PC-3 (cell line): ENCODE measurements around the gene AP4S1. TPM values are rescaled to one million over a fixed set of nuclear protein-coding genes. Genes with fewer than 3 reads are reported as not detected.

Source experiments
- ATAC-seq: fragments of 200-7000 bp; cut with Tn5 transposase; 2 replicates; pipeline ENCODE4 v1.9.1; 2020; ENCODE audit warnings: mild to moderate bottlenecking, moderate library complexity
- BruUV-seq: library from RNA; stranded (reverse); fragments of 400-500 nt; replicated peaks from 2 replicates; lab custom pipeline; 2021; lab: Mats Ljungman, UMichigan
- CTCF ChIA-PET: fragments of 300-600 bp; sonication (Branson Sonifier 250); formaldehyde crosslinking; loops from one replicate; lab custom pipeline; 2022; ENCODE audit warnings: antibody characterized with exemption; lab: Charles Lee
- POLR2A ChIA-PET: fragments of 300-600 bp; sonication (Branson Sonifier 250); formaldehyde crosslinking; loops from one replicate; lab custom pipeline; 2022; ENCODE audit warnings: antibody characterized with exemption; ENCODE audit not compliant: unreplicated experiment; lab: Charles Lee
- DNase-seq: peaks from one replicate; pipeline ENCODE4 v3.0.0-alpha.2; 2015
- H2AFZ ChIP-seq: fragments of 300-600 bp; sonication (generic); 2 replicates; pipeline ENCODE4 v1.6.0; 2016; ENCODE audit warnings: antibody characterized with exemption, low read length
- H3F3A ChIP-seq: fragments of 300-600 bp; sonication (generic); one replicate; pipeline ENCODE4 v1.6.0; 2017; ENCODE audit warnings: antibody characterized with exemption, low read length, control low read depth, mild to moderate bottlenecking; ENCODE audit not compliant: unreplicated experiment
- H3K27ac ChIP-seq: fragments of 300-600 bp; sonication (generic); 2 replicates; pipeline ENCODE4 v1.5.1; 2016; ENCODE audit warnings: mild to moderate bottlenecking, low read length
- H3K27me3 ChIP-seq: fragments of 300-600 bp; sonication (generic); 2 replicates; pipeline ENCODE4 v1.6.1; 2016; ENCODE audit warnings: low read length, mixed read lengths
- H3K36me3 ChIP-seq: fragments of 300-600 bp; sonication (generic); 2 replicates; pipeline ENCODE4 v1.6.1; 2016; ENCODE audit warnings: low read depth, mixed run types, low read length, mixed read lengths
- H3K4me1 ChIP-seq: fragments of 300-600 bp; sonication (generic); 2 replicates; pipeline ENCODE4 v1.5.1; 2016; ENCODE audit warnings: low read length; ENCODE audit not compliant: insufficient read depth
- H3K4me2 ChIP-seq: fragments of 300-600 bp; sonication (generic); 2 replicates; pipeline ENCODE4 v1.6.0; 2016; ENCODE audit warnings: low read length
- H3K4me3 ChIP-seq: fragments of 300-600 bp; sonication (generic); 2 replicates; pipeline ENCODE4 v1.5.1; 2016; ENCODE audit warnings: mild to moderate bottlenecking, low read length, mixed read lengths
- H3K79me2 ChIP-seq: fragments of 300-600 bp; sonication (generic); 2 replicates; pipeline ENCODE4 v1.6.1; 2017; ENCODE audit warnings: low read length, mixed read lengths
- H3K9ac ChIP-seq: fragments of 300-600 bp; sonication (generic); 2 replicates; pipeline ENCODE4 v1.6.0; 2016; ENCODE audit warnings: mild to moderate bottlenecking, low read length
- H3K9me2 ChIP-seq: fragments of 300-600 bp; sonication (generic); replicated peaks from 2 replicates; pipeline ENCODE4 v1.6.1; 2016; ENCODE audit warnings: mixed run types, low read length, mixed read lengths
- H3K9me3 ChIP-seq: fragments of 300-600 bp; sonication (generic); 2 replicates; pipeline ENCODE4 v1.6.1; 2016; ENCODE audit warnings: low read length, mixed read lengths
- H4K20me1 ChIP-seq: fragments of 300-600 bp; sonication (generic); 2 replicates; pipeline ENCODE4 v1.6.1; 2016; ENCODE audit warnings: low read length, mixed read lengths
- EZH2 ChIP-seq: fragments of 300-600 bp; sonication (generic); IDR thresholded peaks from one replicate; pipeline ENCODE4 v1.6.1; 2017; ENCODE audit warnings: antibody characterized with exemption, mild to moderate bottlenecking, low read length; ENCODE audit not compliant: unreplicated experiment
- EZH2phosphoT487 ChIP-seq: fragments of 300-600 bp; sonication (generic); IDR thresholded peaks from 2 replicates; pipeline ENCODE4 v1.6.1; 2018; ENCODE audit warnings: mild to moderate bottlenecking, antibody characterized with exemption, low read length, borderline replicate concordance
- intact Hi-C: fragments of 100-400 bp; cut with micrococcal nuclease; formaldehyde crosslinking; loops from 2 replicates; pipeline ENCODE4 v1.9.0; 2023
- total RNA-seq: library from RNA; depleted of rRNA; stranded (reverse); fragments of >200 nt; gene quantifications from 2 replicates; pipeline ENCODE4 v1.2.3, GENCODE V29; 2014
- TF ChIP-seq, protein P1 (sequence below): fragments of 300-600 bp; sonication (generic); conservative IDR thresholded peaks from 2 replicates; pipeline ENCODE4 v1.5.1; 2017; ENCODE audit warnings: antibody characterized with exemption, low read depth, mild to moderate bottlenecking, low read length

Gene AP4S1
- total RNA-seq, 1 experiment from 2014 or later = 3.2 TPM

- Histone ChIP-seq H3K27me3 (no peaks in the 10 kb centered on the region), H3K4me2 (no peak overlapping the region), H3K9me3 (no peaks in the 10 kb centered on the region), H3K9ac (no peak overlapping the region), H3K9me2 (no peaks in the 10 kb centered on the region), H3K79me2 (no peaks in the 10 kb centered on the region), H3K27ac (no peak overlapping the region), H3K36me3 (no peaks in the 10 kb centered on the region), H4K20me1 (no peaks in the 10 kb centered on the region), H3K4me3 (no peak overlapping the region), H2AFZ (no peak overlapping the region), H3F3A (no peaks in the 10 kb centered on the region), H3K4me1 (no peaks in the 10 kb centered on the region; the same call in 1 of the 2 replicates)
- no peak for DNase-seq
- ChIA-PET POLR2A (interaction anchor here (0.6 kb wide), 1 partner anchor 81 kb away, joined by 5 read pairs; no protein-coding TSS in a partner anchor), CTCF (no interaction called here)
- no peak for ATAC-seq
- TF ChIP-seq EZH2phosphoT487 = no peak
- TF ChIP-seq, protein P1, sequence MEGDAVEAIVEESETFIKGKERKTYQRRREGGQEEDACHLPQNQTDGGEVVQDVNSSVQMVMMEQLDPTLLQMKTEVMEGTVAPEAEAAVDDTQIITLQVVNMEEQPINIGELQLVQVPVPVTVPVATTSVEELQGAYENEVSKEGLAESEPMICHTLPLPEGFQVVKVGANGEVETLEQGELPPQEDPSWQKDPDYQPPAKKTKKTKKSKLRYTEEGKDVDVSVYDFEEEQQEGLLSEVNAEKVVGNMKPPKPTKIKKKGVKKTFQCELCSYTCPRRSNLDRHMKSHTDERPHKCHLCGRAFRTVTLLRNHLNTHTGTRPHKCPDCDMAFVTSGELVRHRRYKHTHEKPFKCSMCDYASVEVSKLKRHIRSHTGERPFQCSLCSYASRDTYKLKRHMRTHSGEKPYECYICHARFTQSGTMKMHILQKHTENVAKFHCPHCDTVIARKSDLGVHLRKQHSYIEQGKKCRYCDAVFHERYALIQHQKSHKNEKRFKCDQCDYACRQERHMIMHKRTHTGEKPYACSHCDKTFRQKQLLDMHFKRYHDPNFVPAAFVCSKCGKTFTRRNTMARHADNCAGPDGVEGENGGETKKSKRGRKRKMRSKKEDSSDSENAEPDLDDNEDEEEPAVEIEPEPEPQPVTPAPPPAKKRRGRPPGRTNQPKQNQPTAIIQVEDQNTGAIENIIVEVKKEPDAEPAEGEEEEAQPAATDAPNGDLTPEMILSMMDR = no peak
- TF ChIP-seq EZH2 = no peak
- no TSS peak for BruUV-seq
- intact Hi-C loops = no loop called here
Observed at GRCh38 chr14:31068235-31068634, 42.8 kb downstream of the AP4S1 start.

GRCh38 chr14:31069343-31069742, 43.9 kb downstream of the AP4S1 start:
- H3K27me3 ChIP-seq = no peaks in the 10 kb centered on the region
- H3K9ac ChIP-seq = no peak overlapping the region
- ChIA-PET CTCF (no interaction called here), POLR2A (no interaction called here)
- TF ChIP-seq, protein P1 = no peak
- H3K27ac ChIP-seq = no peak overlapping the region
- no peak for DNase-seq
- H4K20me1 ChIP-seq = no peaks in the 10 kb centered on the region
- H2AFZ ChIP-seq = no peak overlapping the region
- H3K4me2 ChIP-seq = no peak overlapping the region
- H3K9me3 ChIP-seq = no peaks in the 10 kb centered on the region
- no peaks in the 10 kb centered on the region for H3F3A ChIP-seq
- ATAC-seq = no peak
- H3K79me2 ChIP-seq = no peaks in the 10 kb centered on the region
- intact Hi-C loops = no loop called here
- no TSS peak for BruUV-seq
- H3K4me1 ChIP-seq = no peaks in the 10 kb centered on the region; the same call in 1 of the 2 replicates
- no peak overlapping the region for H3K4me3 ChIP-seq
- no peaks in the 10 kb centered on the region for H3K36me3 ChIP-seq
- H3K9me2 ChIP-seq = no peaks in the 10 kb centered on the region

DNA sequence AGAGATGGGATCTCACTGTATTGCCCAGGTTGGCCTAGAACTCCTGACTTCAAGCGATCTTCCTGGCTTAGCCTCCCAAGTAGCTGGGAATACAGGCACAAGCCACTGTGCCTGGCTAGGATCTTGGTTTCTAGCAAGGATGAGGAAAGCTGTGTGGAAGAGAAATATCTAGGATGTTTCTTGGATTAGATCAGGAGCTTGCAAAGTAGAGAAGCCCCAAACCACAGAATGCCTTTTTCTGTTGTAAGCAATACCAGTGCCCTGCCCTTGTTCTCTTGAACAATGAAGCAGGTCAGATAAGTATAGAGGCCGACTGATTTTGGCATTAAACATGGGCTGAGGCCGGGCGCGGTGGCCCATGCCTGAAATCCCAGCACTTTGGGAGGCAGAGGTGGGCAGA, 45.0 kb downstream of the AP4S1 start:
- intact Hi-C loops = no loop called here
- no peak for ATAC-seq
- no peak overlapping the region for H2AFZ ChIP-seq
- POLR2A ChIA-PET = no interaction called here
- H3K27ac ChIP-seq = no peak overlapping the region
- H3K4me2 ChIP-seq = no peak overlapping the region
- CTCF ChIA-PET = no interaction called here
- no peaks in the 10 kb centered on the region for H3K79me2 ChIP-seq
- no peaks in the 10 kb centered on the region for H3K9me2 ChIP-seq
- no peak overlapping the region for H3K4me3 ChIP-seq
- no peak overlapping the region for H3K9ac ChIP-seq
- no peaks in the 10 kb centered on the region; the same call in 1 of the 2 replicates for H3K4me1 ChIP-seq
- H3K9me3 ChIP-seq = no peaks in the 10 kb centered on the region
- no peaks in the 10 kb centered on the region for H3F3A ChIP-seq
- no peaks in the 10 kb centered on the region for H3K27me3 ChIP-seq
- H3K36me3 ChIP-seq = no peaks in the 10 kb centered on the region
- no peak for TF ChIP-seq EZH2
- no peaks in the 10 kb centered on the region for H4K20me1 ChIP-seq
- peak; percentile 39 for DNase-seq
- BruUV-seq = no TSS peak
